Fibroblast of upper back skin (primary cell): ENCODE results near the gene PHTF2.
"Not testable (repeated sequence)": the region's sequence is repeated elsewhere in the genome, so short reads cannot be mapped to it uniquely, and the experiment has no call there.

Experiments
- DNase-seq: peaks from one replicate; pipeline ENCODE4 v3.0.0-alpha.2; 2013

PHTF2 gene

GRCh38 chr7:77831953-77832352, 33.4 kb downstream of the PHTF2 start:
- DNase-seq = no peak

DNA sequence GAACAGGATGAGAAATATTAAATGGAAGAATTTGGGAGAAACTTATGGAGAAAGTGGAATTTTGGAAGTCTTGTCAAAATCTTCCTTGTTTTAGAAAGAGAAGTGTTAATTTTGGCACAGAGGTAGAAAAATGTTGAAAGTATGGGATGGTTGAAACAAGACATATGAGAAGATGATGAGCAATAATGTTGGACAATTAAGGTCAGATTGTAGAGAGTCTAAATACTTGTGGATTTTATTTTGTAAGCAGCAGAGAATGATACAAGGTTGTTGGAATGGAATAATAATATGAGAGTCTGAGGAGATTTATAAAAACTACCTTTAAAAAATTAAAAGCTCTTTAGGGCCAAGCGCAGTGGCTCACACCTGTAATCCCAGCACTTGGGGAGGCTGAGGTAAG, 34.6 kb downstream of the PHTF2 start:
- no peak for DNase-seq

GRCh38 chr7:77836425-77836824, 37.9 kb downstream of the PHTF2 start:
- DNase-seq = not testable (repeated sequence)

DNA sequence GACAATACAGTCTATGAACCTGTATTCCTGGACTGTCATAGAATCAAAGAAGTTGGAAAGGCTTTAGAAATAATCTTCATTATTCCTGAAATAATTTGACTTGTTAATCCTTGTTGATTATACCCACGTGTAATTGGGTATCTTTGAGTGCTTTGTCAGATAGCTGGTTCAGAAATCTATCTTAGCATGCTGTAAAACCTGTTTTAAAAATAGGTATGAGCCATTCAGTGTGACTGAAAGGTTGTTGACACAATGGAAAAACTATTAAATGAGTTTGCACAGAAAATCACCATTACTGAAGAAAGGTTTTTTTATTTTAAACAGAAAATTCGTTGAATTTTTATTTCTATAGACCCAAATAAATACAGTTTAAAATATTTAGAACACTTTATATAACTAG, 38.7 kb downstream of the PHTF2 start:
- DNase-seq = no peak

- no peak for DNase-seq
These were observed 39.4 kb downstream of the PHTF2 start for GRCh38 chr7:77837966-77838365.

GRCh38 chr7:77838929-77839491, 40.4 kb downstream of the PHTF2 start:
- DNase-seq = no peak

DNA sequence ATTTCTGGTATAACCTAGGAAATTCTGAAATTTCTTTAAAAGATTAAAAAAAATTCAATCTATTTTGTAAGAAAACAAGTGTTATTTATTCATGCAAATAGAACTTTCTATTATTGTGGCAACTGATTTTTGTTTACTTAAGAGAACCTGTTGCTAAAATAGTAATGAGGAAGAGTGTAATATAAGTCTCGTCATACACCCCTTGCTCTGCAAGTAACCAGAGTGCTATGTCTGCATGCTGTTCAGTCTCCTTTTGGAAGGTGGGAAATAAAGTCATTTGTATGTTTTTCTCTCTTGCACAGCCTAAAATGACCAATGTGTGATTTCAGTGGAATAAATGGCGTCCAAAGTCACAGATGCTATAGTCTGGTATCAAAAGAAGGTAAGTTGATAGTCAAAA, 41.3 kb downstream of the PHTF2 start:
- no peak for DNase-seq

DNA sequence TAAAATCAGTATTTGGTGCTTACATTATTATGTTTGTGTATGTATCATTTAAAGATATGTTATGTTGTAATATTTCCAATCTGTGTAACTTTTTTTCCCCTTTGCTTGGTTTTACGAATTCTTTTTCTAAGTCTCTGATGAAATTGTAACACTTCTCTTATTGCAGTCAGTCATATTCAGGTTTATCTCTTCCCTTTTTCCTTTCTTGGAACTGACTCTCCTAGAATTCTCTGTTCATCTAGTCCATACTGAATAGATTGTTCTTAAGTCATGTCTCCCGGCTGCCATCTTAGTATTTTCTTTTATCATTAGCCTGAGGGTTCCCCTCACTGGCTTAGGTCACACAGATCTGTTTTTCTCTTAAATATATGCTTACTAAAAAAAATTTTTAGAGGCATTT, 44.6 kb downstream of the PHTF2 start:
- no peak for DNase-seq

- no peak for DNase-seq
These were observed 47.9 kb downstream of the PHTF2 start for GRCh38 chr7:77846317-77847092.

DNA sequence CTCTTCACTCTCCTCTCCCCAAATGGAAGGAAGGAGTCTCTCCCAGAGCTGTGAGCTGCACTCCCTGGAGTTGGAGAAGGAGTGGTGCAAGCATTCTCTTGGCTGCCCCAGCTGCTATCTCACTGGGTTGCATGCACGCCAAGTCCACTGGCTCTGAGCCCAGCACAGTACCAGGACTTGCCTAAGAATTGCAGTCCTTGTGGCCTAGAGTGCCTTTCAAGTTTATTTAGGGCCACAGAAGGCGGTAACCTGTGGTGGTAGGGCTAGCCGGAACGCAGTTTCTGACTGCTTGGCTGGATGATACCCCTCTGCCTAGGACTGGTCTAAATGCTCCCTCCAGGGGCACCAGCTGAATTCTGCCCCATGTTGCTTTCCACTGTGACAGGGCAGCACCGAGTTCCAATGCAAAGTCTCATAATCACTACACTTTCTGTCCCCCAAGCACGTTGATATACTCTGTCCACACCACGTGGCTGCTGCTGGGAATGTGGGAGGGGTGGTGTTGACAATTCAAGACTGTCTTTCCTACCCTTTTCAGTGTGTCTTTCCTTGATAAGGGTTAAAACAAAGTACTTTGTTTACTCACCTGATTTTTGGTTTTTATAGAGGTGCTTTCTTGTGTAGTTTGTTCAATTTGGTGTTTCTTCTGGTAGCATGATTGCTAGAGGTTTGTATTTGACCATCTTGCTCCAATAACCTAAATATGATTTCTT, 57.0 kb downstream of the PHTF2 start:
- DNase-seq = peak; percentile 7

DNA sequence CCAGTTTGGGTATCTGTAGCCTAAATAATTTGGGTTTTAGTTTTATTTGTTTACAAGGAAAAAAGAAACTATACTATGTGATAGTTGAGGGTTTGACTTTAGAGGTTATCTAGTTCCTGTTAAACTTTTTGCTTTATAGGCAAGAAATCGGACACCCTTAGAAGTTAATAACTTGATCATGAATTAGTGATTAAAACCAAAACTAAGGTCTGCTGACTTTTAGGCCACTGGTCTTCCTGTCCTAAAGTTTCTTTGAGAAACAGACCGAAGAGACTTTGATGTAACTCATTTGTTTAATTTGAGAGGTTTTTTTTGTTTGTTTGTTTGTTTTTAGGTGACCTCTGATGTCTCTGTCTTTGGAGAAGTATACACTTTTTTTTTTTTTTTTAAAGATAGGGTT, 59.7 kb downstream of the PHTF2 start:
- DNase-seq = no peak

DNA sequence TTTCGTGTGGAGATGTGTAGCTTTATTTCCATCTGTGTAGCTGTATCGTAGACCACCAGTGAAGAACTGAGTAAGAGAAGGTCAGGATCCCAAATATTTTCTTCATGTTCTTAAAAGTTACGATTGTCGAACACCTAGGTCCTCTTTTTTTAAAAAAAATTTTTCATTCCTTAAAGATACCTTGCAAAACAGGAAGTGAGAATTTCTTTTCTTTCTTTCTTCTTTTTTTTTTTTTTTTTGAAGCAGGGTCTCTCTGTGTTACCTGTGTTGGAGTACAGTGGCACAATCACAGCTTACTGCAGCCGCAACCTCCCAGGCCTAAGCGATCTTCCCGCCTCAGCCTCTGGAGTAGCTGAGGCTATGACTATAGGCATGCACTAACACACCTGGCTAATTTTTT, 60.8 kb downstream of the PHTF2 start:
- DNase-seq = no peak

DNA sequence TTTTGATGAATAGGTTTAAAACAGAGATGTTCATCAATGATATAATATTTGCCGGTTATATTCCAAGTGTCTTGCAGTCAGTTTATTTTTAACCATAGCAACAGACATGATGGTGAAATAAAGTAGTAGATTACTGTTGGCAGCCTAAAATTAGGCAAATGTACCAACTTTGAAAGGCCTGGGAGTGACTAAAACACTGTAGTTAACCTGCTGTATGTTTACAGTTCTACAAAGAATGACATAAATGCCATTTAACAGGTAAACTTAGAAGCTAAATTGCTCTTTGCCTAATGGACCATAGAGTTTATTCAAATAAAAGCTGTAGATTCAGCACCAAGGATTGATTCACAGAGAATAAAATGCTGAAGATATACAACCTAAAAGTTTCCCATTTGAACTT, 64.1 kb downstream of the PHTF2 start:
- no peak for DNase-seq

GRCh38 chr7:77863860-77864259, 65.3 kb downstream of the PHTF2 start:
- DNase-seq = no peak

DNA sequence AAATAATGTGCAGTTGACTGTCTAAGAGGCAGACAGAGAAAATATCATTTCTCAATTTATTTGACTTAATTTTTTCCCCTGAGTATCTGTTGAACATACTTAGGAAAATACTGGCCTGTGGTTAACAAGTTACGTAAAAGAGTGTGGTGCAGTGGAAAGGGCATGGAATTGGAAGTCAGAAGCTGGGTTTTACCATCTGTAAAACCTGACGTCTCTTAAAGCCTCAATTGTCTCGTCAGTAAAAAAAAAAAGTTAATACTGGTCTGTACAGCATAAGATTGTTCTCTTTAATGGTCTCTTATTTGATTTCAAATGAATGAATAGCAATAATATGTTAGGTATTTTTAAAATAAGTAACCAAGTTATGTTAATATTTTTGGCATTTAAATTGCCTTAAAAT, 67.8 kb downstream of the PHTF2 start:
- peak; percentile 31 for DNase-seq

DNA sequence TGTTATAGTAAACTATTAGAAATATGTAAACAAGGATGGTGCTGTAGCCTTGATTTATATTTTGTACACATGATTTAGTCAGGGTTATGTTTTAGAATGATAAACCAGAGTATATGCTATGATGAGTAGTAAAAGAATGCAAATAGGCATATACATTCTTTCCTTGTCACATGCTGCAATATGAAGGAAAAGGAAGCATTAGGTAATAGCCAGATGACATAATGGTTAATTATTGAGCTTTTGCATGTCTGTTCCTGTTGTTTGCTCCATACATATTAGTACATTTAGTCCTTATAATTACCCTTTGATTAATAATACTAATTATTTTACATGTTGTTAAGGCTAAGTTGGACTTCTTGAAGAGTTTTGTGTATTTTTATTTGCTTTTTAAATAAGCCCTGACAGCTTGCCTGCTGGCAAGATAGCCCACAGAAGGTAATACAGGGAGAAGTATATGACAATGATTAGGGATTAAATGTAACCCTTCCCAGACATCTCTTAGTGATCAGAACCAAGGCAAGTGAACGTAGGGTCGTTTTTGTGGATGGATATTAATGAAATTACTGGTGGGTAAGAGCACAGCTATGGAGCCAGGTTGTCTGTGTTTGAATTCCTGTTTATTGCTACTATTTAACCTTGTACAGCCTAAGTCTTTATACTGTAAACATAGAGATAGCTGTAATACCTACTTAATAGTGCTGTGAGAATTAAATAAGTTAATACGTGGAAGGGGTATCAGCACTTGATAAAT, 68.4 kb downstream of the PHTF2 start:
- DNase-seq = peak; percentile 78

DNA sequence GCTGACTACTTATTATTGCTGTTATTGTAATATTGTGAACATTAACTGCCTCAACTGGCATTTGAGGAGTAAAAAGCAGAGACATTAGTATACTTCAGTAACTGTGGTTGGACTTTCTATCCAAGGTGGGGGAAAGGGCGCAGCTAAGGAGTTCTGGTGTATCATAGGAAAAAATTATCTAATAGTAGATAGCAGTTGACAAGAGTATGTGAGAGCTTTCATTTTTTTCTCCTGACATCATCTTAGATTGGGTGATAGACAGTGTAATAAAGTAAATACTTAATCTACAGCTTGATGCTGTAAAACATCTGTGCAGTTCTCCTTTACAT, 68.9 kb downstream of the PHTF2 start:
- DNase-seq = peak; percentile 46

DNA sequence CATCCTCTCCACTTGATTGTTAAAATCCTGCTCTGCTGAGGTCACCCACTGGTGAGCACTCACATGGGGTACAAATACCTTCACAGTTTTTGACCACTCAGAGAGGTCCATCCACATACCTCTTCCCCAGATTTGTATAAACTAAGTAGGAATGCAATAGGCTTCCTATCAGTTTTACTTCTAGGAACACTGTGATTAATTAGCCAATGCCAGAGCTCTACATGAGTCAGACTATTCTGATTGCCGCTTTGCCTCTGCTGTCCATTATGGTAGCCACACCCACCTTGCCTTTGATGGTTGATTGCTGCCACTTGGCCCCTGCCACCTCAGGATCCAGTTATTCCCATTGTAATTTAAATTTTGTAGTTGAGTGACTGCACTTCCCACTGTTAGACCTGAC, 73.7 kb downstream of the PHTF2 start:
- not testable (repeated sequence) for DNase-seq

- DNase-seq = peak; percentile 69
These were observed 75.1 kb downstream of the PHTF2 start for GRCh38 chr7:77873416-77874327.

DNA sequence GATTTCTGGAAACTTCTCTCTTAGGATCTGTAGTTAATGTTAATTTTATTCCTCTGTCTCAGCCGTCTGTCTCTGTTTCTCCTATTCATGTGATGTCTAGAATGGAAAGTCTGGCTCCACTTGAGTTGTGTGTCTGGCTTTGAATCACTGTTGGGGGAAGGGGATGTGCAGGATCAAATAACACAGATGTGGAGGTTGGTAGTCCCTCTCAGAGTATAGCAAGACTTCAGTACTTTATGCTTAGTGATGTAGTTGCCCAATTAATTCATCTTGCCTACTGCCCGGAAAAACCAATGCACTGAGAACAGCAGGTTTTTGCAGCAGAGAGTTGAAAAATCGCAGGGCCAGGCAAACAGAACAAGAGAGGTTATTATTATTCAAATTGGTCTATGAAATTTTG, 79.2 kb downstream of the PHTF2 start:
- DNase-seq = peak; percentile 81

GRCh38 chr7:77878500-77878899, 79.9 kb downstream of the PHTF2 start:
- DNase-seq = no peak

GRCh38 chr7:77879272-77879671, 80.7 kb downstream of the PHTF2 start:
- no peak for DNase-seq

- DNase-seq = peak; percentile 15
These were observed 83.3 kb downstream of the PHTF2 start for GRCh38 chr7:77881871-77882270.
